H1 (cell line): Measurements from ENCODE around the gene SNAP29. TPM values are rescaled to one million over a fixed set of nuclear protein-coding genes. Genes with fewer than 3 reads are reported as not detected.

Experiments
- JUN ChIP-seq: IDR thresholded peaks from 2 replicates; pipeline ENCODE4 v1.6.1; 2011; ENCODE audit warnings: low read depth, mild to moderate bottlenecking, improper control_type of control experiment, low read length
- RXRA ChIP-seq: IDR thresholded peaks from 2 replicates; pipeline ENCODE4 v1.6.1; 2011; ENCODE audit warnings: low read depth, mild to moderate bottlenecking, low read length, moderate library complexity; ENCODE audit not compliant: insufficient read depth
- SIX5 ChIP-seq: IDR thresholded peaks from 2 replicates; pipeline ENCODE4 v1.6.1; 2011; ENCODE audit warnings: mild to moderate bottlenecking, low read depth, low read length
- polyA plus RNA-seq, 7 experiments: library from polyadenylated mRNA; depleted of rRNA in 3 of 7; stranded (reverse) in 5 of 7; unstranded in 2 of 7; fragments of >200 nt in 5 of 7; fragments of 200-250 nt in 2 of 7; gene quantifications; 1 replicate in 5 of 7; 2 replicates in 1 of 7; 4 replicates in 1 of 7; pipeline versions ENCODE4 v1.2.1 to v1.2.3, GENCODE V29; 2011 to 2013; ENCODE audit warnings: missing spikeins in 2 of 7, mixed read lengths in 2 of 7
- total RNA-seq: library from RNA; stranded (reverse); fragmentation: NEBNext Ultra II Directional; extraction: Animal tissue kit (Norgen Biotek cat#: 25700); gene quantifications from 2 replicates; pipeline ENCODE4 v1.2.1, GENCODE V29; 2021

The SNAP29 gene
- total and polyA plus RNA-seq, 2 of the 8 experiments (the other 6 are each of a cell fraction or from before 2014, with no cell fraction given): 11.8 to 15.0 TPM

- no peak for TF ChIP-seq JUN
- TF ChIP-seq RXRA: no peak
- no peak for TF ChIP-seq SIX5
Measured at GRCh38 chr22:20931126-20931654, 72.4 kb downstream of the SNAP29 start (continued).
